GM12892 (cell line): Measurements from ENCODE around the gene APEH.

Source experiments
- DNase-seq: peaks from one replicate; pipeline ENCODE4 v3.0.0; 2011; ENCODE audit not compliant: insufficient read length
- FAIRE-seq: peaks from 2 replicates; lab custom pipeline; 2011; peaks lifted over from hg19 to GRCh38; lab: Jason Lieb, UNC
- POLR2A ChIP-seq: IDR thresholded peaks from 2 replicates; pipeline ENCODE4 v1.6.1; 2011; ENCODE audit warnings: low read depth, low read length, control low read depth
- POLR2AphosphoS5 ChIP-seq: IDR thresholded peaks from 2 replicates; pipeline ENCODE4 v1.6.1; 2011; ENCODE audit warnings: low read depth, low read length, control low read depth
- TAF1 ChIP-seq: IDR thresholded peaks from 2 replicates; pipeline ENCODE4 v1.6.1; 2011; ENCODE audit warnings: low read depth, mild to moderate bottlenecking, control low read depth, low read length, borderline replicate concordance

APEH gene

GRCh38 chr3:49721896-49722781, 48.0 kb downstream of the APEH start:
- FAIRE-seq: no peak
- TF ChIP-seq TAF1 (no peak), POLR2A (no peak), POLR2AphosphoS5 (no peak)
- DNase-seq: peak; percentile 2

GRCh38 chr3:49722896-49723295, 48.7 kb downstream of the APEH start:
- no peak for DNase-seq
- TF ChIP-seq TAF1: no peak
- TF ChIP-seq POLR2AphosphoS5: no peak
- TF ChIP-seq POLR2A: no peak
- peak; percentile 79 for FAIRE-seq

DNA sequence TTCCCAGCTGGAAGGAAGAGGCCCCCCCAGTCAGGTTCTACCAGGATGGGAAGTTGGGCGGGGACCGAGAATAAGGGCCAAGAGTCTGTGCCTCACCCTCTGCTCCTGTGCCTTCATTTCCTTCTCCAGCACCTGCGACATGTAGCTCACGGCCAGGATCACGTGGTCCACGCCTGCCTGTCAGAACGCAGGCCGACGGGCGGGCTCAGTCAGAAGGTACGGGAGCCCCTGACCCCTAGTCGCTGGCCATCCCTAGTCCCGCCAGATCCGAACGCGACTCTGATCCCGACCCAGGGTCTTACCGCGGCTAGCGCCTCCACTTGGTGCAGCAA, 49.1 kb downstream of the APEH start:
- TF ChIP-seq POLR2A: peak; percentile 51
- TF ChIP-seq POLR2AphosphoS5: peak; percentile 62; the same call in 1 of the 2 replicates
- no peak for TF ChIP-seq TAF1
- no peak for FAIRE-seq
- DNase-seq: peak; percentile 59

DNA sequence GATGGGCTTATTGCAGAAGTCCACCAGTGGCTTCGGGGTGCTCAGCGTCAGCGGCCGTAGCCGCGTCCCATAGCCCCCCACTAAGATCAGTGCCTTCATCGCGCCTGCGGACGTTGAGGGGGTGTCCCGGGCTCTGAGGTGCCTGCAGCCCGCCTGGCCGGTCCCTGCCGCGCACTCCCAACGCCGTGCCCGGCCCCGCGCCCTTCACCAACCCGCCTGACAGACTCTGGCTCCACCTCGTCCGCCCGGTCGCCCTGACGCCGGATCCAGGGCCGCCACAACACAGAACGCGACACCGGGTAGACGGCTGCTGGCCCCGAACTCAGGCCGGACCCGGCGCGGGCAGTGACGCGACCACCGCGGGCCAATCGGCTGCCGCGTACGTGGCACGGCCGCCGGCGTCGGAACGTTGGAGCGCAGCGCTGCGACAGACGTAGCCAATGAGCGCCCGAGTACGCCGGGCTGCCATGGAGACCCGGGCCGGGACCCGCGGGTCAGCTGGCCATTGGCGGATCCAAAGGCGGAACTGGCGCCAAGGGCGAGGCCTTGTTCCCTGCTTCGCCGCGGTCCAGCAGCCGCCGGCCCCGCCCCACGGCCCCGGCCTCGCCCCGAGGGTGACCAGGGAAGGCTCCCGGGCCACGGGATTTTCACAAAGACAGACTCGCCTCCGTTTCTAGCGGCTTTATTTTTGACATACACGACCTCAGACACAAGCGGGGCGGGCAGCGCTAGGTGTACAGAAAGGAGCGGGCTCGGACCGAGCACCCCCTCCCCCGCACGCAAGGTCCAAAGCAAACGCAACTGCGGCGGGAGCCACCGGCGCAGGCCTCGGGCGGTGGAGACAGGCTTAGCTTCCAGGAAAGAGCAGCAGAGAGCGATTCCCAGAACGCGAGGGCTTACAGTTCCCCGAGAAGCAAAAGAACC, 49.7 kb downstream of the APEH start, which contains the start of gene GMPPB:
GMPPB (minus strand) TSS at position 324 of the 924 bp plus-strand sequence; CDS start at position 99, 225 bp downstream.
- DNase-seq (peak; percentile 99), FAIRE-seq (peak; percentile 100)
- TF ChIP-seq POLR2A (peak; percentile 83), TAF1 (no peak)

- FAIRE-seq (no peak), DNase-seq (no peak)
- TF ChIP-seq TAF1 (no peak), POLR2AphosphoS5 (no peak), POLR2A (no peak)
Measured at GRCh38 chr3:49724586-49724985, 50.4 kb downstream of the APEH start.

GRCh38 chr3:49725906-49726681, 51.9 kb downstream of the APEH start:
- DNase-seq: no peak
- TF ChIP-seq POLR2AphosphoS5: no peak
- no peak for TF ChIP-seq TAF1
- no peak for TF ChIP-seq POLR2A
- no peak for FAIRE-seq

DNA sequence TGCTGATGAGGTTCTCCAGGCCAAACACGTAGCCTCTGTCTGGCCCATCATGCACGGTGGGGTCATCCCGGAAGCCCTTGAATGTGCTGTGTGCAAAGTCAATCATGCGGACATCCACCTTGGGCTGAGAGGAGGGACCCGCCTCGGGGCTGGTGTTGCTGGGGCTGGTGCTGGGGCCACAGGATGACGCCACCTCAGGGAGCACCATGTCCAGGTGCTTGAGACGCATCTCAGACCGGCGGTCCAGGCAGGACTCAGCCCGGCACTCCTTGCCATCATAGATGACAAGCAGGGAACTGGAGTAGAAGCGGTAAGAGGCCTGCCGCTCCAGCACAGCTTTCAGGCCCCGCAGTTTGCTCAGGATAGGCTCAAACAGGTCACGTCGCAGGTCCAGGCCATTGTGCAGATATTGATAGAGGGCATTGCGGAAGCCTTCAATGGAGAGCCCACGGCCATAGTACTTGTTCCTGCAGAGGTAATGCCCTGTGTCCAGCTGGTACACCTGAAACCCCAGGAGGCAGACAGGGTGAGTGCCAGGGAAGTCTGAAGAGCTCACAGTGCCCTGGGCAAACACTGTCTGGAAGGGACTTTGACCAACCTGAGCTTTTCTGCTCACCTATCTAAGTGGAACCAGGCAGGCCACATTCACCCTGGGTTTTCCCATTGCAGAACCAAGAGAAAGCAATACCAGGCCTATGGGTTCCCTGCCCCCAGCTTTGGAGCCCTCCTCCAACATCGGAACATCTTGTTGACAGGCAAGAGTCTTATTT, 53.2 kb downstream of the APEH start:
- TF ChIP-seq POLR2A: no peak; the same call in 1 of the 2 replicates
- no peak for TF ChIP-seq TAF1
- TF ChIP-seq POLR2AphosphoS5: no peak
- FAIRE-seq (no peak), DNase-seq (peak; percentile 50)

- DNase-seq (no peak), FAIRE-seq (no peak)
- TF ChIP-seq POLR2AphosphoS5: no peak
- no peak for TF ChIP-seq TAF1
- no peak for TF ChIP-seq POLR2A
Measured at GRCh38 chr3:49727924-49728361, 53.8 kb downstream of the APEH start.

- DNase-seq (no peak), FAIRE-seq (no peak)
- no peak for TF ChIP-seq POLR2A
- no peak for TF ChIP-seq POLR2AphosphoS5
- TF ChIP-seq TAF1: no peak
Measured at GRCh38 chr3:49729966-49730609, 55.9 kb downstream of the APEH start.
